Measurements from ENCODE around the gene NALCN.

The NALCN gene

DNA sequence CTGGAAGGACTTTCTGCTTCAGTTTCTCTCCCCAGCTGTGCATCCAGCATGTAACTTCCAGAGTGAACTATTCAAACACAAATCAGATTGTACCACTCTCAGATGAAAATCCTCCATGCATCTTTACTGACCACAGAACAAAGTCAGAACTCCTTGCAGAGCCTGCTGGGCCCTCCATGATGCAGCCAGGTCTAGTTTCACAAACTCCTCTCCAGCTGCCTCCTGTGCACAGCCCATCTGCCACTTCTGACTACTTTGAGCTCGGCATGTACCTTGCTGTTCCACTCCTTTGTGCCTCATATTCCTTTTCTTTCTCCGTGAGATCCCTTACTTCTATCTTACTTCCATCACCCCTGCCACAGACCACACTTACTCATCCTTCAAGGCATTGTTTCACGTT is 31.4 kb downstream of the NALCN start:
- Histone ChIP-seq H3K4me3 (ENCODE audit: low read depth, low read length) (no peak overlapping the region), H3K9me3 (ENCODE audit: control insufficient read depth, insufficient read depth, low read depth, low read length) (no peaks in the 10 kb centered on the region), H3K4me1 (ENCODE audit: control insufficient read depth, insufficient read depth, low read length) (no peaks in the 10 kb centered on the region), H3K36me3 (ENCODE audit: control insufficient read depth in 2 of 2, insufficient read depth in 1 of 2, low read length in 2 of 2) (no peaks in the 10 kb centered on the region), H3K27ac (ENCODE audit: extremely low read depth, low read depth, low read length) (no peak overlapping the region)
- ChIA-PET CTCF (no interaction called here), POLR2A (no interaction called here)
- TF ChIP-seq ZBTB20 (tag by site-specific recombination; IDR thresholded peaks at IDR 0.05) (no peak), ZNF677 (tag by site-specific recombination; IDR thresholded peaks at IDR 0.05) (no peak), ZNF354C (tag by site-specific recombination; IDR thresholded peaks at IDR 0.05; ENCODE audit: borderline replicate concordance, low read depth) (no peak), ZNF549 (tag by site-specific recombination; IDR thresholded peaks at IDR 0.05) (no peak), OSR2 (tag by site-specific recombination; IDR thresholded peaks at IDR 0.05) (no peak), ZNF114 (tag by site-specific recombination; IDR thresholded peaks at IDR 0.05) (no peak)
- TF ChIP-seq, protein P1, sequence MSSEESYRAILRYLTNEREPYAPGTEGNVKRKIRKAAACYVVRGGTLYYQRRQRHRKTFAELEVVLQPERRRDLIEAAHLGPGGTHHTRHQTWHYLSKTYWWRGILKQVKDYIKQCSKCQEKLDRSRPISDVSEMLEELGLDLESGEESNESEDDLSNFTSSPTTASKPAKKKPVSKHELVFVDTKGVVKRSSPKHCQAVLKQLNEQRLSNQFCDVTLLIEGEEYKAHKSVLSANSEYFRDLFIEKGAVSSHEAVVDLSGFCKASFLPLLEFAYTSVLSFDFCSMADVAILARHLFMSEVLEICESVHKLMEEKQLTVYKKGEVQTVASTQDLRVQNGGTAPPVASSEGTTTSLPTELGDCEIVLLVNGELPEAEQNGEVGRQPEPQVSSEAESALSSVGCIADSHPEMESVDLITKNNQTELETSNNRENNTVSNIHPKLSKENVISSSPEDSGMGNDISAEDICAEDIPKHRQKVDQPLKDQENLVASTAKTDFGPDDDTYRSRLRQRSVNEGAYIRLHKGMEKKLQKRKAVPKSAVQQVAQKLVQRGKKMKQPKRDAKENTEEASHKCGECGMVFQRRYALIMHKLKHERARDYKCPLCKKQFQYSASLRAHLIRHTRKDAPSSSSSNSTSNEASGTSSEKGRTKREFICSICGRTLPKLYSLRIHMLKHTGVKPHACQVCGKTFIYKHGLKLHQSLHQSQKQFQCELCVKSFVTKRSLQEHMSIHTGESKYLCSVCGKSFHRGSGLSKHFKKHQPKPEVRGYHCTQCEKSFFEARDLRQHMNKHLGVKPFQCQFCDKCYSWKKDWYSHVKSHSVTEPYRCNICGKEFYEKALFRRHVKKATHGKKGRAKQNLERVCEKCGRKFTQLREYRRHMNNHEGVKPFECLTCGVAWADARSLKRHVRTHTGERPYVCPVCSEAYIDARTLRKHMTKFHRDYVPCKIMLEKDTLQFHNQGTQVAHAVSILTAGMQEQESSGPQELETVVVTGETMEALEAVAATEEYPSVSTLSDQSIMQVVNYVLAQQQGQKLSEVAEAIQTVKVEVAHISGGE (tag by site-specific recombination; conservative IDR thresholded peaks at IDR 0.05; ENCODE audit: low read depth), result no peak

DNA sequence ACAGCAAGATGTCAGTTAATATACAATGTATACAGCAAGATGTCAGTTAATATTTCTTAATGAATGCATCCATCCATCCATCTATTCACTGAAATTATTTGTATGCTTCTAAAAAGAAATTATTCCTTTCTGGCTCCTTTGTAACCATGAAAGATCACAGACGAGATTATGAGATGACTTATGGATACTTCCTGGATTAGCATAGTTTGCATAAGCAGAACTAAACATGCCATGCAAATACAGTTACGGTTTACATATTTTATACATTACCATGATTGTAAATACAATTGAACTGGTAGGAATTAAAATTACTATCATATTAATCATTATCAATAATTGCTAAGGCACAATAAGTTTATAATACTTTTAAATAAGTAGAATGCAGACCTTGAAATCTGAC is 32.7 kb downstream of the NALCN start:
- TF ChIP-seq ZNF701 (tag by site-specific recombination; IDR thresholded peaks at IDR 0.05), result no peak
- no peak for TF ChIP-seq OVOL3 (tag by site-specific recombination; IDR thresholded peaks at IDR 0.05)
- no peak for TF ChIP-seq ZNF221 (tag by site-specific recombination; IDR thresholded peaks at IDR 0.05; ENCODE audit: borderline replicate concordance)
- TF ChIP-seq, protein P2, sequence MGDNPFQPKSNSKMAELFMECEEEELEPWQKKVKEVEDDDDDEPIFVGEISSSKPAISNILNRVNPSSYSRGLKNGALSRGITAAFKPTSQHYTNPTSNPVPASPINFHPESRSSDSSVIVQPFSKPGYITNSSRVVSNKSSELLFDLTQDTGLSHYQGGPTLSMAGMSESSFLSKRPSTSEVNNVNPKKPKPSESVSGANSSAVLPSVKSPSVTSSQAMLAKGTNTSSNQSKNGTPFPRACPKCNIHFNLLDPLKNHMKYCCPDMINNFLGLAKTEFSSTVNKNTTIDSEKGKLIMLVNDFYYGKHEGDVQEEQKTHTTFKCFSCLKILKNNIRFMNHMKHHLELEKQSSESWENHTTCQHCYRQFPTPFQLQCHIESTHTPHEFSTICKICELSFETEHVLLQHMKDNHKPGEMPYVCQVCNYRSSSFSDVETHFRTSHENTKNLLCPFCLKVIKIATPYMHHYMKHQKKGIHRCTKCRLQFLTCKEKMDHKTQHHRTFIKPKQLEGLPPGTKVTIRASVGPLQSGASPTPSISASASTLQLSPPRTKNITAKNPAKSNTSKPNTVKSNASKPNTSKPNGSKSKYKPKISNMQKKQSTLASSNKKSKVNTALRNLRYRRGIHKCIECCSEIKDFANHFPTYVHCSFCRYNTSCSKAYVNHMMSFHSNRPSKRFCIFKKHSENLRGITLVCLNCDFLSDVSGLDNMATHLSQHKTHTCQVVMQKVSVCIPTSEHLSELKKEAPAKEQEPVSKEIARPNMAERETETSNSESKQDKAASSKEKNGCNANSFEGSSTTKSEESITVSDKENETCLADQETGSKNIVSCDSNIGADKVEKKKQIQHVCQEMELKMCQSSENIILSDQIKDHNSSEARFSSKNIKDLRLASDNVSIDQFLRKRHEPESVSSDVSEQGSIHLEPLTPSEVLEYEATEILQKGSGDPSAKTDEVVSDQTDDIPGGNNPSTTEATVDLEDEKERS (tag by site-specific recombination; IDR thresholded peaks at IDR 0.05), result no peak
- no peak for TF ChIP-seq ZNF350 (tag by site-specific recombination; IDR thresholded peaks at IDR 0.05)
- TF ChIP-seq ZNF248 (tag by site-specific recombination; IDR thresholded peaks at IDR 0.05), result no peak
- no peak for TF ChIP-seq ZXDB (tag by site-specific recombination; IDR thresholded peaks at IDR 0.05)
- TF ChIP-seq ZNF792 (tag by site-specific recombination; IDR thresholded peaks at IDR 0.05), result no peak
- TF ChIP-seq, protein P3, sequence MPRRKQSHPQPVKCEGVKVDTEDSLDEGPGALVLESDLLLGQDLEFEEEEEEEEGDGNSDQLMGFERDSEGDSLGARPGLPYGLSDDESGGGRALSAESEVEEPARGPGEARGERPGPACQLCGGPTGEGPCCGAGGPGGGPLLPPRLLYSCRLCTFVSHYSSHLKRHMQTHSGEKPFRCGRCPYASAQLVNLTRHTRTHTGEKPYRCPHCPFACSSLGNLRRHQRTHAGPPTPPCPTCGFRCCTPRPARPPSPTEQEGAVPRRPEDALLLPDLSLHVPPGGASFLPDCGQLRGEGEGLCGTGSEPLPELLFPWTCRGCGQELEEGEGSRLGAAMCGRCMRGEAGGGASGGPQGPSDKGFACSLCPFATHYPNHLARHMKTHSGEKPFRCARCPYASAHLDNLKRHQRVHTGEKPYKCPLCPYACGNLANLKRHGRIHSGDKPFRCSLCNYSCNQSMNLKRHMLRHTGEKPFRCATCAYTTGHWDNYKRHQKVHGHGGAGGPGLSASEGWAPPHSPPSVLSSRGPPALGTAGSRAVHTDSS (tag by site-specific recombination; IDR thresholded peaks at IDR 0.05), result no peak
- TF ChIP-seq SALL2 (tag by site-specific recombination; IDR thresholded peaks at IDR 0.05; ENCODE audit: borderline replicate concordance), result no peak
- no peaks in the 10 kb centered on the region for H3K9me3 ChIP-seq (ENCODE audit: control insufficient read depth, insufficient read depth, low read depth, low read length)
- CTCF ChIA-PET, result no interaction called here
- POLR2A ChIA-PET, result no interaction called here
- no peaks in the 10 kb centered on the region for H3K36me3 ChIP-seq (ENCODE audit: control insufficient read depth in 2 of 2, insufficient read depth in 1 of 2, low read length in 2 of 2)
- H3K27ac ChIP-seq (ENCODE audit: extremely low read depth, low read depth, low read length), result no peak overlapping the region
- H3K4me3 ChIP-seq (ENCODE audit: low read depth, low read length), result no peak overlapping the region
- H3K4me1 ChIP-seq (ENCODE audit: control insufficient read depth, insufficient read depth, low read length), result no peaks in the 10 kb centered on the region

All from HEK293 (cell line).